Stimulated activated naive CD8-positive, alpha-beta T cell treated with anti-CD3 and anti-CD28 coated beads, Interleukin-15, Interleukin-2, amounts not matched to agents 100 ng/mL and 50 ng/mL, for 24 hours (primary cell): ENCODE results near the gene PEMT.

Experiments used
- H3K27ac Mint-ChIP-seq: one replicate; pipeline ENCODE4 v1.8.0; 2021; ENCODE audit warnings: mild to moderate bottlenecking, mixed read lengths
- H3K27me3 Mint-ChIP-seq: one replicate; pipeline ENCODE4 v1.8.0; 2021; ENCODE audit warnings: mixed read lengths
- H3K36me3 Mint-ChIP-seq: one replicate; pipeline ENCODE4 v1.8.0; 2021; ENCODE audit warnings: low read depth, mixed read lengths
- H3K4me1 Mint-ChIP-seq: one replicate; pipeline ENCODE4 v1.8.0; 2021; ENCODE audit warnings: low read depth, mixed read lengths
- H3K4me3 Mint-ChIP-seq: one replicate; pipeline ENCODE4 v1.8.0; 2021; ENCODE audit warnings: mild to moderate bottlenecking, mixed read lengths
- H3K9me3 Mint-ChIP-seq: one replicate; pipeline ENCODE4 v1.8.0; 2021; ENCODE audit warnings: mixed read lengths

The PEMT gene

GRCh38 chr17:17568772-17569195 is 22.7 kb downstream of the PEMT start:
- Mint-ChIP-seq H3K36me3 (no peaks in the 10 kb centered on the region), H3K4me1 (no peaks in the 10 kb centered on the region)

DNA sequence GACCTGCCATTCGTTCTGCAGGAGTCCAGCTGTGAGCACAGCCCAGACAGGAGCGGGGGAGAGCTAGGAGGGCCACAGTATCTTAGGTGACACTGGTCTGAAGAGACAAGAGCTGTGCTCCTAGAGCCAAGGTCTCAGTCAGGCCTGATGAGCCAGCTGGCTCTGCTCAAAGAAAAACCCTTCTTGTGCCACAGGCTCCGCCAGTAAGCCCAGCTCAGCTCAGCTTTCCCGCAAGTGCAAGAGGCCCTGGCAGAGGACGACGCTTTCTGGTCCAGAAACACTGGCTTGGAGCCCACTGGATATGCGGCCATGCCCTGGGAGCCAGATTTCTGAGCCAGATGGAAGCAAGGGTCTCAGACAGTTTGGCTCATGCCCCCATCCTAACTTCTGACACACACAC is 23.9 kb downstream of the PEMT start:
- H3K27me3 Mint-ChIP-seq = no peaks in the 10 kb centered on the region
- H3K9me3 Mint-ChIP-seq = no peaks in the 10 kb centered on the region
- no peak overlapping the region for H3K27ac Mint-ChIP-seq
- no peak overlapping the region for H3K4me3 Mint-ChIP-seq
- no peaks in the 10 kb centered on the region for H3K36me3 Mint-ChIP-seq
- no peaks in the 10 kb centered on the region for H3K4me1 Mint-ChIP-seq

More at GRCh38 chr17:17568772-17569195, 22.7 kb downstream of the PEMT start:
- Mint-ChIP-seq H3K9me3 (no peaks in the 10 kb centered on the region), H3K27ac (no peak overlapping the region), H3K4me3 (no peak overlapping the region), H3K27me3 (no peaks in the 10 kb centered on the region)

DNA sequence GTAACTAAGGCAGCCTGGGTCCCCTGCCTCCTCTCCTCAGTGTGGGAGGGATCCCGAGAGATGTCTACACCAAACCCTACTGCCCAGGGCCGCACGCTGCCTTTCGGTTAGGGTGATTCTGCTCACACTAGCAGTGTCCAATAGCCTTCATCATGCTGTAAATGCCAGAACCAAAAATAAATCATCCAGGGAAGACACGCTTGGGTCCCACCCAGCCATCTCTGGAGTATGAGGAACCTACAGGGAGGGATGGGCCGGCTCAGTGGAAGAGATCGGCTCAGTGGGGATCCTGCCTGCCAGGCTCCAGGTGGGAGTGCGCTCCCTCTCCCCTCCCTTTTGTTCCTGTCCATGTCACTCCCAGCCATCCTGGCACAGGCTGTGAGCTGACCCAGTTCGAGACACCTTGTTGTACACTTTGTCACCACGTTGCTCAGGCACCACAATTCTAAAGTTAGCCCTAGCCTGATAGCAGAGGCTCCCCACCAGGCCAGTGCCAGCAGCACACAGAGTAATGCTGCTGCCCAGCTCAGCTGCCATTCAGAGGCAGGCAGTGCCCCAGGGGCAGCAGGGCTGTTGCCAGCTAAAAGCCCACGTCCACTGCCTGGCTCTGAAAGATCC is 24.5 kb downstream of the PEMT start:
- Mint-ChIP-seq H3K36me3 (no peaks in the 10 kb centered on the region), H3K27ac (no peak overlapping the region), H3K27me3 (no peaks in the 10 kb centered on the region), H3K4me3 (no peak overlapping the region), H3K4me1 (no peaks in the 10 kb centered on the region), H3K9me3 (no peaks in the 10 kb centered on the region)

- H3K4me3 Mint-ChIP-seq = no peak overlapping the region
- no peak overlapping the region for H3K27ac Mint-ChIP-seq
- no peaks in the 10 kb centered on the region for H3K27me3 Mint-ChIP-seq
- no peaks in the 10 kb centered on the region for H3K36me3 Mint-ChIP-seq
- no peaks in the 10 kb centered on the region for H3K4me1 Mint-ChIP-seq
- no peaks in the 10 kb centered on the region for H3K9me3 Mint-ChIP-seq
Measured at GRCh38 chr17:17565471-17566339, 25.8 kb downstream of the PEMT start.

GRCh38 chr17:17564896-17565295 is 26.6 kb downstream of the PEMT start:
- Mint-ChIP-seq H3K36me3 (no peaks in the 10 kb centered on the region), H3K27ac (no peak overlapping the region), H3K4me3 (no peak overlapping the region), H3K9me3 (no peaks in the 10 kb centered on the region), H3K27me3 (no peaks in the 10 kb centered on the region), H3K4me1 (no peaks in the 10 kb centered on the region)

DNA sequence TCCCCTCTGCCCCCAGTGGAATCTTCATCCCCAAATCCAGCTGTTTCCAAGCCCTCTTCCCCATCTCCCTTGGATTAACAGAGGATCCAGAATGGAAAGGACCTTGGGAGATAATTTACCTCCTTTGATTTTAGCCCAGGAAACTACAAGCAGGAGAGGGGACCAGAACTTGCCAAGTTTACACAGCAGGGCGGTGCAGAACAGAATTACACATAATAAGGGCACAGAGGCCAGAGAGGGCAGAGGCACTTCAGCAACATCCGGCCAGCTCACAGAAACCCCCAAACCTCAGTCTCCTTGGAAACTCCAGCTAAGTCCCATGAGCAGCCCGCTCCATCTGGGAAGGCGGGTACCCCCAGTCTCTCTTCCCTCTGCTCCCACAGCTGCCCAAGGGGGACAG is 27.2 kb downstream of the PEMT start:
- H3K36me3 Mint-ChIP-seq = no peaks in the 10 kb centered on the region
- no peaks in the 10 kb centered on the region for H3K27me3 Mint-ChIP-seq
- no peaks in the 10 kb centered on the region for H3K9me3 Mint-ChIP-seq

DNA sequence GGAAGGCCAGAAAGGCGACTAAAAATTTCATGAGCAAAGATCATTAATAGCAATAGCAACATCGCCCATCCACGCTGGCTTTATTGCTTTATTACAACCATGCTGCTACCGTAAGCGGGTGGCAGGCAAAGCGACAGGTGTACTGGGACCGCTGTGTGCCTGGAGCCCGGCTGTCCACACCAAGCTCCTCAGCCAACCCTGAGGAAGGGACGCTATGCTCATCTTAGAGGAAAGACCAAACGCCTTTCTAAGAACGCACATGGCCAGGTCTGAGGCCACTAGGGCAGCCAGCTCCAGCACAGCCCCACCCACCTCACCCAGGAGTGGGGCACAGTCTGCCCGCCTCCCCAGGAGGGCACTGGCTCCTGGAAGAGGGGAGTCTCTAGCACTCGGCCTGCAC is 28.0 kb downstream of the PEMT start:
- no peaks in the 10 kb centered on the region for H3K4me1 Mint-ChIP-seq
- no peaks in the 10 kb centered on the region for H3K9me3 Mint-ChIP-seq
- no peaks in the 10 kb centered on the region for H3K36me3 Mint-ChIP-seq
- no peaks in the 10 kb centered on the region for H3K27me3 Mint-ChIP-seq
- no peak overlapping the region for H3K4me3 Mint-ChIP-seq
- no peak overlapping the region for H3K27ac Mint-ChIP-seq

More for the DNA sequence above, 27.2 kb downstream of the PEMT start:
- Mint-ChIP-seq H3K4me3 (no peak overlapping the region), H3K27ac (no peak overlapping the region), H3K4me1 (no peaks in the 10 kb centered on the region)

DNA sequence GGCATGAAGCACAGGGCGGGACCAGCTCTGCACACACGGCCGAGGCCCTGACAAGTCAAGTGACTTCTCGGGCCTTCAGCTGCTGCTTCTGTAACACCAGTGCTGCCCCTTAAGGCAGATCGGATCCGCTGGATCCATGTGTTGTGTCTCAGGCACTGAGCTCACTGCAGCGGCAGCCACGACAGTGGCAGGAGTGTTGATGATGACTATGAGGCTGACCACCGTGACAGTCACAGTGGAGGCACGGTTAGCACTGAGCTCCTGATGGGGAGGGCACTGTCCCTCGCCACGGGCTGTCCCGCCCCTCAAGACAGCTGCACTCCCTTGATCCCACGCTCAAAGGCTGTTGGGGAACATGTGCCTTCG is 29.4 kb downstream of the PEMT start:
- no peak overlapping the region for H3K4me3 Mint-ChIP-seq
- no peak overlapping the region for H3K27ac Mint-ChIP-seq
- no peaks in the 10 kb centered on the region for H3K27me3 Mint-ChIP-seq
- no peaks in the 10 kb centered on the region for H3K4me1 Mint-ChIP-seq
- H3K9me3 Mint-ChIP-seq = no peaks in the 10 kb centered on the region
- H3K36me3 Mint-ChIP-seq = no peaks in the 10 kb centered on the region

GRCh38 chr17:17561408-17562145 is 29.9 kb downstream of the PEMT start:
- no peak overlapping the region for H3K4me3 Mint-ChIP-seq
- H3K36me3 Mint-ChIP-seq = no peaks in the 10 kb centered on the region
- H3K9me3 Mint-ChIP-seq = no peaks in the 10 kb centered on the region
- H3K27me3 Mint-ChIP-seq = no peaks in the 10 kb centered on the region
- no peaks in the 10 kb centered on the region for H3K4me1 Mint-ChIP-seq
- no peak overlapping the region for H3K27ac Mint-ChIP-seq

GRCh38 chr17:17560975-17561374 is 30.5 kb downstream of the PEMT start:
- H3K27ac Mint-ChIP-seq = no peak overlapping the region
- H3K4me1 Mint-ChIP-seq = no peaks in the 10 kb centered on the region
- H3K9me3 Mint-ChIP-seq = no peaks in the 10 kb centered on the region
- H3K27me3 Mint-ChIP-seq = no peaks in the 10 kb centered on the region
- H3K36me3 Mint-ChIP-seq = no peaks in the 10 kb centered on the region
- no peak overlapping the region for H3K4me3 Mint-ChIP-seq

DNA sequence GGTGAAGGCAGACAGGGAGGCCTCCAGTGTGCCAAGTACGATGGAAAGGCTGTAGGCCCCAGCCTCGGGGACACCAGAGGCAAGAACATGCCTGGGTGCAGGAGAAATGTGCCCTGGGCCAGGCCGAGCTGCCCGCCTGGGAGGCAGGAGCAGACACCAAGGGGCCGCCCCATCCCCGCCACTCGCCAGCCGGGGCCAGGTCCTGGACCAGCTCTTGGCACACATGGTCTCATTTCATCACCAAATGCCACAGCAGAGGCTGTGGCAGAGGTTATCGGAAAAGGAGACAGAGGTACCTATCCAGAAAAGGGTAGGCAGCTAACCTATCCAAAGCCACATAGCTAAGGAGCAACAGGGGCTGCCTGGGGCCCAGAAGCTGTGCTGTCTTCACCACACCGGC is 31.3 kb downstream of the PEMT start:
- no peak overlapping the region for H3K27ac Mint-ChIP-seq
- no peaks in the 10 kb centered on the region for H3K27me3 Mint-ChIP-seq
- H3K9me3 Mint-ChIP-seq = no peaks in the 10 kb centered on the region
- no peaks in the 10 kb centered on the region for H3K4me1 Mint-ChIP-seq
- H3K4me3 Mint-ChIP-seq = no peak overlapping the region
- H3K36me3 Mint-ChIP-seq = no peaks in the 10 kb centered on the region

- H3K36me3 Mint-ChIP-seq = no peaks in the 10 kb centered on the region
- H3K27ac Mint-ChIP-seq = no peak overlapping the region
- no peaks in the 10 kb centered on the region for H3K4me1 Mint-ChIP-seq
- no peaks in the 10 kb centered on the region for H3K9me3 Mint-ChIP-seq
- H3K27me3 Mint-ChIP-seq = no peaks in the 10 kb centered on the region
- no peak overlapping the region for H3K4me3 Mint-ChIP-seq
Measured at GRCh38 chr17:17559164-17559563, 32.3 kb downstream of the PEMT start.

DNA sequence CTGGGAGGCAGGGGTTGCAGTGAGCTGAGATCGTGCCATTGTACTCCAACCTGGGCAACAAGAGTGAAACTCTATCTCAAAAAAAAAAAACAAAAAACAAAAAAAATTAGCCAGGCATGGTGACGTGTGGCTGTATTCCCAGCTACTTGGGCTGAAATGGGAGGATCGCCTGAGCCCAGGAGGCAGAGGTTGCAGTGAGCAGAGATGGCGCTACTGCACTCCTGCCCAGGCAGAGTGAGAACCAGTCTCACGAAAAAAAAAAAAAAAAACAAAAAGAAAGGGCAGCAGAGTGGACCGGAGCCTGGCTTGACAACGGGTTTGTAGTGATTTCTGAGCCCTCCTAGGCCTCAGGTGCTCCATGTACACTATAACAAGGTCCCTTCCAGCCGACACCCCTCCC is 33.1 kb downstream of the PEMT start:
- H3K4me1 Mint-ChIP-seq = no peaks in the 10 kb centered on the region
- no peaks in the 10 kb centered on the region for H3K27me3 Mint-ChIP-seq
- H3K9me3 Mint-ChIP-seq = no peaks in the 10 kb centered on the region
- no peak overlapping the region for H3K27ac Mint-ChIP-seq
- H3K36me3 Mint-ChIP-seq = no peaks in the 10 kb centered on the region
- no peak overlapping the region for H3K4me3 Mint-ChIP-seq

- H3K36me3 Mint-ChIP-seq = no peaks in the 10 kb centered on the region
- H3K4me1 Mint-ChIP-seq = no peaks in the 10 kb centered on the region
- no peaks in the 10 kb centered on the region for H3K27me3 Mint-ChIP-seq
Measured at GRCh38 chr17:17557796-17558195, 33.7 kb downstream of the PEMT start.

GRCh38 chr17:17556671-17557070 is 34.8 kb downstream of the PEMT start:
- H3K27me3 Mint-ChIP-seq = no peaks in the 10 kb centered on the region
- H3K36me3 Mint-ChIP-seq = no peaks in the 10 kb centered on the region
- no peak overlapping the region for H3K4me3 Mint-ChIP-seq
- H3K9me3 Mint-ChIP-seq = no peaks in the 10 kb centered on the region
- H3K27ac Mint-ChIP-seq = no peak overlapping the region
- no peaks in the 10 kb centered on the region for H3K4me1 Mint-ChIP-seq

More at GRCh38 chr17:17557796-17558195, 33.7 kb downstream of the PEMT start:
- H3K9me3 Mint-ChIP-seq = no peaks in the 10 kb centered on the region
- H3K4me3 Mint-ChIP-seq = no peak overlapping the region
- no peak overlapping the region for H3K27ac Mint-ChIP-seq
